Endothelial cell of hepatic sinusoid (primary cell): ENCODE measurements around the gene CATSPER1.
"Not testable (repeated sequence)": the region's sequence is repeated elsewhere in the genome, so short reads cannot be mapped to it uniquely, and the experiment has no call there.

ENCODE experiments used
- in situ Hi-C: cut with HindIII; loops from 2 replicates; pipeline ENCODE4 v1.10.0; 2017; ENCODE audit warnings: low sequenced_read_pairs

Gene CATSPER1

DNA sequence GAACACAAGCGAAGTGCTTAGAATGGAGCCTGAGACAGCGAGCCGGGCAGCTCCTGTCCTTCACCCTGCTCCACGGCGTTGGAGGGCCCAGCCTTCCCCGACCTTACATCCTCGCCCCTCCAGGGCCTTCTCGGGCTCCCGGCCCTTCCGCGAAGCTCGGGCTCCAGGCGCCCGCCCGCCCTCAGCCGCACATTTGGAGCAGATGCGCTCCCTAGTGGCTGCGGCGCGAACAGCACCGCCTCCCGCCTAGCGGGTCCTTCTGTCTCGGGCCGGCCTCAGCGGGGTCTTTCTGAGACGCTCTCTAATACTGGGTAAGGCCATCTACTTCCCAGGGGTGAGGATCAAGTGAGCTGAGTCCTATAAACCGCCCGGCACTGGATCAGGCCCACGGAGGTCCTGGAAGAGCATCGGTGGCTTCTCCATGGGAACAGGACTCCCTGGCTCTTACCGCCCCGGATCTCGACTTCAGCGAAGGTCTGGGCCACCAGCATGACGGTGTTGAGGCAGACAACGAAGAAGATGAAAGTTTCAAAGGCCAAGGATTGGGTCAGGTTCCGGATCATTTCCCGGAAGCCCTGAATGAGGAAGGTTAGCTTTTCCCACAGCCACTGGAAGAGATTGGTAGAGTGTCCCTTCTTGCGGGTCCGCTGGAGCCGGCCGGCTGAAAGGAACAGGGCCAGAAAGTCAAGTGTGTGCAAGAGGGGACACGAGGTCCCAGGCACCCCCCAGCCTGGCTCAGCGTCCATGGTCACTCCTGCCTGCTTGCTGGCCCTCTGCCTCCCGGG, 3.7 kb downstream of the CATSPER1 start:
- in situ Hi-C loops = no loop called here

DNA sequence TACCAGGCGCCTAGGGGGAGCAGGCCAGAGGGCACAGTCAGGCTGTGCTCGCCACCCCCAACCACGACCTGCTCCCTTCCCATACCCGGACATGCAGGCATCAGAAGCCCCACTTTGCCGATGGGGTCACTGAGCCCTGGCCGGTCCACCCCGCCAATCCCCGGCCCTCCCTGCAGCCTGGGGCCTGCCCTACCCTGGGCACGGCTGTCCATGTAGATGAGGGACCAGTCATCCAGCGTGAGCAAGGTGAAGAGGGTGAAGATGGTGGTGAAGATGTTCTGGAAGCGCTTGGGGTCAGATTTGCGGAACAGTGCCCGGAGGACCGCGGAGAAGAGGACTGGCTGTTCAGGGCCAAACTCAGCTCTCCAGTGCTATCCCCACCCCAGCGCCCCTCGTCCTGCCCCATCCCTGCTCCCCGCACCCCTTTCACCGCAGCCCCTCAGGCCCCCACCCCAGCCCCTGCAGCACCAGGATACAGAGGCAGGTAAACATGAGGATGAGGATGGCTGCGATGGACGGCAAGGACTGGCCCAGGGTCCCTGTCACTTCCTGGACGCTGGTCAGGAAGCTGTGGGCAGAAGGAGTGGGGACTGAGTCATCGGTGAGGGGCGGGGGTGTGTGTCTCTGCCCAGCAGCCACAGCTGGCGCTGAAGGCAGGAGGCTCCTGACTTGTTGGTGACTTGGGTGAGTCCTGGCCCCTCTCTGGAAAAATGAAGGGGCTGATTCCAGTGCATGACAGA, 5.5 kb downstream of the CATSPER1 start:
- in situ Hi-C loops = no loop called here

DNA sequence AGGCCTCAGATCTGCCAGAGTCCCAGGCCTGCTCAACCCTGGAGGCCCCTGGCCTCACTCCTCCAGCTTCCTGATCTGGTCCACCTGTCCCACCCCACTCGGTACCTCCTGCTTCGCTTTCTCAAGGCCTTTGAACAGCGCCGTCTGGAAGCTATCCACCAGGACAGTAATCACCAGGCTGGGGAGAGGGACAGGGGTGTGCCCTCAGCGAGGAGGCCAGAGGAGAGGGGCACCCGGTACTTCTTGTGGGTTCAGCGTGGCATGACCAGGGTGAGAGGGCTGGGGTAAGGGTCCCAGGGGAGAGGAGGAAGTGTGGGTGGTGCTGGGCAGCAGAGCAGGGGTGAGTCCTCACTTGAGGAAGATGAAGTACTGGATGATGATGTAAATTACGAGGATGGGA, 6.1 kb downstream of the CATSPER1 start:
- in situ Hi-C loops = no loop called here

DNA sequence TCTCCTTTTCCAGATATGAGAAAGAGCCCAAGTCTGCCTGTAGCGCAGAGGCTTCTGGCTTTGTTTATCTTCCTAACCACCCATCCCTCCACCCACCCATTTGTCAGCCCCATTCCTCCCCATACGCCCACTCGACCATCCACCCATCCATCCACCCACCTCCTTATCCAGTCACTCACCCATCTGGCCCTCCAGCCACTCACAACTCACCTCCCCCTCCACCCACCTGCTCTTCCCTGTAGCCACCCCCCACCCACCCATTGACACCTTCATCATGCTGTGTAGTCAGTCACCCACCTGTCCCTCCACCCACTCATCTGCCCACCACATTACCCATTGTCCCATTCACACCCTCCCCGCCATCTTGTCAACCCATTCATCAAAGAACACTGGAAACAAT, 9.0 kb downstream of the CATSPER1 start:
- in situ Hi-C loops = no loop called here

DNA sequence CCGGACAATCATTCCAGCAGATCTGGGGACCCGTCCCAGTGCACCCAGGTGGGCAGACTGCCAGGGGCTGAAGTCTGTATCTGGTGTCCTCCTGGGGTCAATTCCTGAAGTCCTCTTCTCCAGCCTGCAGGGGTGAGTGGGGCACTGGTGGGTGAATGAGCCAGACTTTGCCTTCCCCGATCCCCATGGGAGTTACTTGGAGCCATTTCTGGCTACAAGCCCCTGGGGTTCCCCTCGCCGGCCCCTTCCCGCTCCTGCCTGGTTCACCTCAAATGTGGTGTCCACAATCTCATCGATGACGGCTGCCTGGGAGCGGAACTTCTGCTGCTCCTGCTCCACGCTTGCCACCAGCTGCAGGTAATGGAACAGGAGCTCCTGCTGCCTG, 9.5 kb downstream of the CATSPER1 start:
- in situ Hi-C loops = no loop called here

DNA sequence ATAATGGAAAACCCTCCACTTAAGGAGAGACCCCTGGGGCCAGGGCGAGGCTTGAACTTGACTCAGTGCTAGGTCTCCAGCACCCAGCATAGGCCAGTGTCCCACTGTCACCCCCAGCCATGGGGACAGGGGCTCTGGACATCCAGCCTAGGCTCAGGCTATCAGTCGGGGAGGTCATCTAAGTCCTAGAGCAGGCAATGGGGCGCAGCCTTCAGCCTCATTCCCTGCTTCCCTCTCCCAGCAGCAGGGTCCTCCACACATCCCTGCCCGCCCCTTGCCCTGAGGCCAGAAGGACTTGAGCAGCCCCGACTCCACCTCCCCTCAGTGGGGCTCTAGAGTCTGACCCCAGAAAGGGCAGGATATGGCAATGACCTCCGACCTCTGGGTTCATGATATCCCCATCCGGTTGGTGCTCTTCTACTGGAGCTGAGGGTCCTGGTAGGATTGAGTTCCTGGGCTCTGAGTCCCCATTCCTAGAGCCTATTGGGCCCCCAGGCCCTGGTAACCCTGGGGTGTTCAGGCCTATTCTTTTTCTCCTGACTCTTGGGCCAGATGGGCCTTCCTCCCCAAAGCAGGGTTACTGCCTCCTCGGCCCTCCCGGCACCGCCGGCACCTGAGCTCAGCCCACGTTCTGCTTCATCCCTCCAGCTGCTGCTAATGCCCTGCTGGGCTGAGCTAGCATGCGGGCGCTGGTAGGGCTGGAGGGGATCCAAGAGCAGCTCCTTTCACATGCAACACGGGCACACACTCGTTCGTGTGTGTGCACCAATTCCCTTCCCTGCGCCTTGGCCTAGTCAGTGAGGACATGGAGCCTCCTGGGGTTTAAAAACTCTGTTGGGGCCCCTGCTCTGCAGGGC, 10.1 kb downstream of the CATSPER1 start:
- in situ Hi-C loops = no loop called here

DNA sequence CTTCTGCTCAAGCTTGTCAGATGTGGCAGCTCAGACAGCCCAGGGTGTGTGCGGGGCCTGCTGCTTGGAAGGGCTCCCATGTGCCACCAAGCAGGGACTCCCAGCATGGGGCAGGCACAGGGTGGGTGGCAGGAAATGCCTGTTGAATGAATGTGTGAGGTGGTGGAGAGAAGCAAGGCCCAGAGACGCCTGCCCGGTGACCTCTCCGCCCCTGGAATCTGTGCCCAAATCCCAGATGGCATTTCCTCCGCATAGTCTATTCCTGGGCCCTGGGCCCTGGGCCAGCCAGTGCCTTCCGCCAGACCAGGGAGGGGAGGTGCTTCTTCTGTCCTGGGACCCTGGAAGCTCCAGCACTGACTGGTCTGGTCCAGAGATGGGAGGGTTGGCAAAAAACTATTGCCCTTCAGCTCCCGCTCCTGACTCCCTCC, 10.8 kb downstream of the CATSPER1 start:
- in situ Hi-C loops = no loop called here

DNA sequence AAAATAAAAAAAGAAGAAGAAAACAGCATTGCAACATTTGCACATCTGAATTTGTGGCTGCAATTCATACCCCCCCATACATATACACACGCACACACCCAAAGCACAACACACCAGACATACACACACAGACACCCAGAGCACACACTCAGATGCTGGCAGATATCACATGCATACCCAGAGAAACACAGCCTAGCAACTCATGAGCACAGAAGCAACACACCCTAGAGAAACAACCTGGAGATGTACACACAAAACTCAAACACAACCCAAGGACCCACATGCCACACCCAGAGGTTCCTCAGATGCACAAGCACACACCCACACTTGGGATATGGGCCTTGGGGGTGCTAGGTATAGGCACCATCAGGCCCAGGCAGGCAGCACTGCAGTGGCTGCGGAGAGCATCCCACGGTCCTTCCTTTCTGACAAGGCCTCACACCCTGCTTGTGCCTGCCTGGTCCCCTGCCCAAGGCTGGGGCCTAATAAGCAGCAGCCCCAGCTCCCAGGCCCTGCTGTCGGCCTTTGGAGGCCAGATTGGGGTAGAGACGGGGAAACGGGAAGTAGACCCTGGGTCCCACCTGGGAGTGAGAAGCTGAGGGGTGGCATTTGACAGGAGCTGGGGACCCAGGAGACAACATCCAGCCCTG, 11.3 kb downstream of the CATSPER1 start:
- in situ Hi-C loops = no loop called here

DNA sequence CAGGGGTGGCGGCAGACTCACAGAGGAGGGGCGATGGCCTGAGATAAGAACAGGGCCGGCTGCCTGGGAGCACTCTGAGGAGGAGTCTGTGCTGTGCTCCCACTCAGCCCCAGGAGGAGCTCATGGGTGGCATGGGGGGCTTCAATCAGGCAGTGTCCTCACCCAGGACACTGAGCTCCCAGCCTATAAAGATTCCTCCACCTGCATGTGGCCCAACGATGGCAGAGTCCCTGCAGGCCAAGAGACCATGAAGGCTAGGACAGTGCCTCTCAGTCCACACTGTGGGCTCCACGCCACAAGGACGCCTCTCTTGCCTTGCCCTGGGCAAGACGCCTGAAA, 12.5 kb downstream of the CATSPER1 start:
- in situ Hi-C loops = no loop called here

DNA sequence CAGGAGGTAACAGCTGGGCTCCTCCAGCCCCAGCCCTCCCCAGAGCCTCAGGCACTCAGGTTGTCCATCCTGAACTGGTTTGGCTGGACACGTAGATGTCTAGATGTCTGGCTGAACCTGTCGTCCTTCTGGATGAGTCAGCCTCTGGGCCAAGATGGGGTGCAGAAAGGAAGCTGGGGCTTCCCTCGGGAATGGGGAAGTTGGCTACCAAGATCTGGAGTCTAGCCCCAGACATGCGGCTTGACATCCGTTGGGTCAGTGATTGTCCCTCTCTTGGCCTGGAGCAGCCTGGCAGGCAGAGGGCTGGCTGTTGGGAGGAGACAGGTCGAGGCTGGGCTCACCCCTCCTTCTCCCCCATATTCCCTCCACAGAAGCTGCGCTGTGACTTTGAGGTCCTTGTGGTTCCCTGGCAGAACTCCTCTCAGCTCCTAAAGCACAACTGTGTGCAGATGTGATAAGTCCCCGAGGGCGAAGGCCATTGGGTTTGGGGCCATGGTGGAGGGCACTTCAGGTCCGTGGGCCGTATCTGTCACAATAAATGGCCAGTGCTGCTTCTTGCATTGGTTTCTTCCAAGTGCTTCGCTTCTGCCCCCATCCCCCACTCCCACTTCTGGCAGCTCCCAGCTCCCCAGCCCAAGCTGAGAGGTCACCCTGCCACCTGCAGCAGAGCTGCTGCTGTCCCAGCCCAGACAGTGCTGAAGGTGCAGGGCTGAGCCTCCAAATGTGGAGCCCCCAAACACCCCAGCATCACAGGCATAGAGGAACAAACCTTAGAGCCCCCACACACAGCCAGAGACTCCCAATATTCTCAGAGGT, 13.1 kb downstream of the CATSPER1 start:
- in situ Hi-C loops = no loop called here

DNA sequence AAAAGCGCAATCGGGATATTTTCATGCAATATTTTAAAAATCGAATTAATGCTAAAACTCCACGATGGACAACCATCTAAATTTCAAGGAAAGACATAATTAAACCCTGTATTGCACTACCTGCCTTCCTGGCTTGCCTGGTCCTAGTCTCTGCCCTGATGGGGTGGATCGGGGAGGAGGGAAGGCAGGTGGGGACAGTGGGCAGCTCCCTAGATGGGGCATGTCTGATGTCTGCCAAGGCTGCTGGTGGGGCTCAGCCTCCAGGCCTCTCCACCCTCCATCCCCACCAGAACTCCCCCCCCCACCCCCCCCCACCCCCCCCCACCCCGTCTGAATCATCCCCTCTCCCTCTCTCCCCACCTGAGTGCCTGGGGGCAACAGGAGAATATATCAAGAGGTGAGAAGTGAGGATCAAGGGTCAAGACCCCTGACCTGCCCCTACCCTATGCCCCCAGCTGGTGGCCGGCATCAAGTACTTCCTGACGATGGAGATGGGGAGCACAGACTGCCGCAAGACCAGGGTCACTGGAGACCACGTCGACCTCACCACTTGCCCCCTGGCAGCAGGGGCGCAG, 13.8 kb downstream of the CATSPER1 start:
- in situ Hi-C loops = no loop called here

DNA sequence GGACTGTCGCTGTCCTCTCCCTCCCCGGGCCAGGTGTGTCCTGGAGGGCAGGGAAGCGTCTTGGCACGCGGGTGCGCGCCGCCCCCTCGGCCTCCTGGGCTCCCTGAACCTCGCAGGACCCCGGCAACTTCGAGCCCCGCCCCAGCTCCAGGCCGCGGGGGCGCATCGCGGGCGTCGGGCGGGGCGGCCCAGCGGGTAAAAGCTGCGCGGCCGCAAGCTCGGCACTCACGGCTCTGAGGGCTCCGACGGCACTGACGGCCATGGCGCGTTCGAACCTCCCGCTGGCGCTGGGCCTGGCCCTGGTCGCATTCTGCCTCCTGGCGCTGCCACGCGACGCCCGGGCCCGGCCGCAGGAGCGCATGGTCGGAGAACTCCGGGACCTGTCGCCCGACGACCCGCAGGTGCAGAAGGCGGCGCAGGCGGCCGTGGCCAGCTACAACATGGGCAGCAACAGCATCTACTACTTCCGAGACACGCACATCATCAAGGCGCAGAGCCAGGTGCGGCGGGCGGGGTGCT, 14.4 kb downstream of the CATSPER1 start, which contains the start of gene CST6:
Gene CST6, plus strand, starts transcription at position 224 of the 519 bp plus-strand sequence. Its CDS starts 37 bp downstream, at position 261.
- in situ Hi-C loops = no loop called here

DNA sequence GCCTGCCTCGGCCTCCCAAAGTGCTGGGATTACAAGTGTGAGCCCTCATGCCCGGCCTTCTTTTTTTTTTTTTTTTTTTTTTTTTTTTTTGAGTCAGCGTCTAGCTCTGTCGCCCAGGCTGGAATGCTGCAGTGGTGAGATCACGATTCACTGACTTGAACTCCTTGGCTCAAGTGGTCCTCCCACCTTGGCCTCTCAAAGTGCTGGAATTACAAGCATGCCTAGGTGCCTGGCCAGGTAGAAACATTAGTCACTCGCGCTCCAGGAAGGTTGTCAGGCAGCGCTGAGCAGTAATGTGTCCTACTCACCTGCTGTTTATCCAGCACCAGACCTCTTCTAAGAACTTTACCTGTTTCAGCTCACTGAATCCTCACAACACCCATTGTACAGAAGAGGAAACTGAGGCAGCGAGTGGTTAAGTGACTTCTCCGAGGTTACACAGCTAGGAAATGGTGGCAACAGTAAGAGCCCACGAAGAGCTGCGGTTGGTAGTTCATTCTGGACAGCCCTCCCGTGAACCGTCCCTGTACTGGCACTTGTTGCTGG, 15.0 kb downstream of the CATSPER1 start:
- in situ Hi-C loops = no loop called here

DNA sequence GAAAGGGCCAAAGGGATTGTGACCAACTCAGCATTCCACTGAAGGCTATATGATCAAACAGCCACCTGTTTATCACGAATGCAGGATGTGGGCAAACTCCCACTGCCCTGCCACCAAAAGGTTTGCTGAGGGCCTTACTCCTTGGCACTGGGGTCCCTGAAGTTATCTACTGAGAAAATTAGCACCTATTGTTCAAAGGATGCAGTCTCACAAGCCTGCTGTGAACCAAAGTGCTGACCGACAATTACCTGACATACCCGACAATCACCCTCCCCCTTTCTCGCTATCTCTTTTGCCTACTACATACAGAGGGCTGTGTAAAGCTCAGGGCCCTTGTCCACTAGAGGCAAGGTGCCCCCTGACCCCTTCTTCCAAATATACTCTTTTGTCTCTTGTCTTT, 16.2 kb downstream of the CATSPER1 start:
- in situ Hi-C loops = not testable (repeated sequence)

DNA sequence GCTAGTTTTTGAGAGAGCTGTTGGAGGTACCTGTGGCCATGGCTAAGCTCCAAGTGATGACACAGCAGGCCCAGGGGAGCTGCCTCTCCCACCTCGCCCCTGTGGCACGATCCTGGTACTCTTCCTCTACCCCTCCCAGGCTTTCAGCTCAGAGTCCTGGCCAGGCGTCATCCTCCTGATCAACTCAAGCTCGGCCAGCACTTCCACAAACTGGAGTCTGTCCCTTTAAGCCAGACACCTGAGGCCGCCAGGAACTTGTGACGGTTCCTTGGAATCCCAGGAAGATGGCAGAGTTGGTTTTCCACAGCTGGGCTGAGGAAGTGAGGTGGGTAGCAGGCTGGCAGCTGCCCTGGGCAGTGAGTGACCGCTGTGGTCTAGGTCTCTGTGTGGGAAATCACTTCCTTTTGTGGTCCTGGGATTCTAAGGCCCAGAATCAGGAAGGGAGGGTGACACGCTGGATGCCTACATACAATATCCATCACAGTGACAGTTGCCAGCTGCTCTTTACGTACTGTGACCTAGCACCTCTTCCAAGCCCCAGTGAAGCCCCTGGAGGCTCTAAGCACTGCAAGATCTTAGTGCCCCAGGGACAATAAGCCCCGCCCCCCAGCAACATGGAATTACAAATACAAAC, 17.7 kb downstream of the CATSPER1 start:
- in situ Hi-C loops = no loop called here

DNA sequence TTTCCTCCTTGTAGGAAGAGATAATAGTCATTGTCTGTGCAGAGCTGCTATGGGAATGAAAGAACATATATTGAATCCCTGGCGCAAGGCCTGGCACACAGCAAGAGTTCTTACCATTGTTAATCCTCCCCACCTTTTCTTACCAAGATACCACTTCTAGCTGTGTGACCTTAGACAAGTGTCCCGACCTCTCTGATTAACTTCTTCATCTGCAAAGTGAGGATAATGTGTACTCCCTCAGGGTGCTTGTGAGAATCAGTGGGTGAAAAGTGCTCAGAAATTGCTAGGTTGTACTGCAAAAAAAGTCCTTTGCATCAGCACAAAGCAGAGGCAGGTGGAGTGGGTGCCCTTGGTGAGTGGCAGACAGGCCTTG, 18.2 kb downstream of the CATSPER1 start:
- in situ Hi-C loops = no loop called here

DNA sequence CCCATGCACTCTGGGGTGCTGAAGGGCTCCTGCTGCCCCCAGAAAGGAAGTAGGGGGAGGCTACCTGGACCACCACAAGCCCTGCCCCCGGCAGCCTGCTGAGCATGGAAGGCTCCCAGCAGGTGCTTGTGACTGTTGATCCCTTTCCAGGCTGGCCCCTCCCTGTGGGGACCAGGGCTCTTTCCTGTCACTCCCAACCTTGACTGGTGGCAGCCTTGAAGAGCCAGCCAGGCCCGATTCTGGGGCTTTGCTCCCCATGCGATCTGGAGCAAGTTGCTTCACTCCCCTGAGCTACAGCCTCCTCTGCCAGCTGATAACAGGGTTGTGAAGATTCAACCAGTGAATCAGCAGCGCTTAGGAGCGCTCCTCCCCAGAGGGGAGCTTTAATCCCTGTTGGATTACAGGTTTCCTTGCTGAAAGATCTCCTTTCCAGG, 19.1 kb downstream of the CATSPER1 start:
- in situ Hi-C loops = no loop called here

DNA sequence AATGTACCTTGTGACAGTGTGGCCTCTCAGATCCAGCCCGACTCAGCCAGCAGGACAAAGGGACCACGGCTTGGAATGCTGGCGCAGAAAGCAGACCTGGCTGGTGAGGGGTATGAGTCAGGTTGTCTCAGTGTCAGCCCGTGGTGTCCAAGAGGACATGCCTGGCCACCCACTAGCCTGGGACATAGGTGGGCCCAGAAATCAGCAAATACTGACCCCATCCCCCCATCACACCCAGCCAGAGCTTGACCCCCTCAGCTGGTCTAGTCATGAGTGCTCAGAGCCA, 19.4 kb downstream of the CATSPER1 start:
- in situ Hi-C loops = no loop called here
